ENCODE measurements around the gene GDF3.
"Not testable (repeated sequence)": the region's sequence is repeated elsewhere in the genome, so short reads cannot be mapped to it uniquely, and the experiment has no call there.

GDF3 gene

GRCh38 chr12:7695566-7696197 lies at the start of gene GDF3:
Gene GDF3 (minus strand): TSS chr12:7695775. CDS start chr12:7695728, 47 bp downstream.
- no peak for TF ChIP-seq CTCF (IDR thresholded peaks at IDR 0.05; ENCODE audit: borderline replicate concordance, control extremely low read depth, extremely low read depth, insufficient read depth, missing control alignments)
- no peak for DNase-seq (ENCODE audit: low spot score)
- in situ Hi-C loops (cut with MboI; ENCODE audit: low sequenced_read_pairs, unreplicated experiment), result no loop called here

GRCh38 chr12:7732993-7733392 lies 37.4 kb upstream of the GDF3 start:
- in situ Hi-C loops (cut with MboI; ENCODE audit: low sequenced_read_pairs, unreplicated experiment), result no loop called here

GRCh38 chr12:7731486-7731885 lies 35.9 kb upstream of the GDF3 start:
- in situ Hi-C loops (cut with MboI; ENCODE audit: low sequenced_read_pairs, unreplicated experiment), result no loop called here

More at GRCh38 chr12:7732993-7733392, 37.4 kb upstream of the GDF3 start:
- DNase-seq (ENCODE audit: low spot score), result no peak
- no peak for TF ChIP-seq CTCF (IDR thresholded peaks at IDR 0.05; ENCODE audit: borderline replicate concordance, control extremely low read depth, extremely low read depth, insufficient read depth, missing control alignments)

GRCh38 chr12:7730984-7731383 lies 35.4 kb upstream of the GDF3 start:
- in situ Hi-C loops (cut with MboI; ENCODE audit: low sequenced_read_pairs, unreplicated experiment); DNase-seq (ENCODE audit: low spot score): not testable (repeated sequence)

More at GRCh38 chr12:7731486-7731885, 35.9 kb upstream of the GDF3 start:
- no peak for DNase-seq (ENCODE audit: low spot score)
- no peak for TF ChIP-seq CTCF (IDR thresholded peaks at IDR 0.05; ENCODE audit: borderline replicate concordance, control extremely low read depth, extremely low read depth, insufficient read depth, missing control alignments)

GRCh38 chr12:7729746-7730145 lies 34.2 kb upstream of the GDF3 start:
- in situ Hi-C loops (cut with MboI; ENCODE audit: low sequenced_read_pairs, unreplicated experiment), result no loop called here
- TF ChIP-seq CTCF (IDR thresholded peaks at IDR 0.05; ENCODE audit: borderline replicate concordance, control extremely low read depth, extremely low read depth, insufficient read depth, missing control alignments), result no peak
- no peak for DNase-seq (ENCODE audit: low spot score)

GRCh38 chr12:7723926-7724325 lies 28.4 kb upstream of the GDF3 start:
- DNase-seq (ENCODE audit: low spot score), result no peak
- in situ Hi-C loops (cut with MboI; ENCODE audit: low sequenced_read_pairs, unreplicated experiment), result no loop called here
- no peak for TF ChIP-seq CTCF (IDR thresholded peaks at IDR 0.05; ENCODE audit: borderline replicate concordance, control extremely low read depth, extremely low read depth, insufficient read depth, missing control alignments)

- TF ChIP-seq CTCF (IDR thresholded peaks at IDR 0.05; ENCODE audit: borderline replicate concordance, control extremely low read depth, extremely low read depth, insufficient read depth, missing control alignments), result no peak
- DNase-seq (ENCODE audit: low spot score), result no peak
- in situ Hi-C loops (cut with MboI; ENCODE audit: low sequenced_read_pairs, unreplicated experiment), result no loop called here
Observed at GRCh38 chr12:7719946-7720730, 24.6 kb upstream of the GDF3 start.
